ENCODE results near the gene DNAJB5. TPM values are rescaled to one million over a fixed set of nuclear protein-coding genes. Genes with fewer than 3 reads are reported as not detected.
A peak's percentile ranks its signal among the peaks of the same experiment; 100 is the strongest.

Gene DNAJB5
- total RNA-seq, 2 experiments from 2014 or later: 3.2 to 4.1 TPM

DNA sequence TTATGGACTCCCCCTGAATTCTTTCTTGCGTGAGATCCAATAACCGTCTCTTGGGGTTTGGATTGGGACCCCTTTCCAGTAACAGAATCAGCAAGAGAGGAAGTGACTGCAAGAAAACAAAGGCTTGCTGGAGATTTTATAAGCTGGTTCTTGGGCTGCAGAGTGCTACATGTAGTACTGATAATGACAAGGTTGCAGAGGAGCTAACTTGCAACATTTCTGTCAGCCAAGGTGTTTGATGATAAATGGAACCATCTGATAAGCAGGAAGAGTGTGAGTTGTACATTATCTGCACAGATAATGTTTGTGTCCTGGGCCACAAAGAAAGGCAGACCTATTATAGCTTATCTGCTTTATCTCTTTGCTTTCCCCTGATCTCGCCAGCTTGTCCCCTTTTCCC, 37.1 kb downstream of the DNAJB5 start:
- DNase-seq: no peak
- ChIA-PET POLR2A (no interaction called here), CTCF (interaction anchor here (0.7 to 1.9 kb wide), 4 partner anchors 9 to 127 kb away, joined by 3 to 5 read pairs (median 4); partner anchors contain the start of gene DNAJB5)
- Mint-ChIP-seq H3K4me3 (no peak overlapping the region), H3K9me3 (no peaks in the 10 kb centered on the region), H3K36me3 (ENCODE audit: low read depth) (peaks cover 4% of the 10 kb centered on the region), H3K27ac (no peak overlapping the region), H3K27me3 (no peaks in the 10 kb centered on the region), H3K4me1 (peaks cover 22% of the 10 kb centered on the region)

DNA sequence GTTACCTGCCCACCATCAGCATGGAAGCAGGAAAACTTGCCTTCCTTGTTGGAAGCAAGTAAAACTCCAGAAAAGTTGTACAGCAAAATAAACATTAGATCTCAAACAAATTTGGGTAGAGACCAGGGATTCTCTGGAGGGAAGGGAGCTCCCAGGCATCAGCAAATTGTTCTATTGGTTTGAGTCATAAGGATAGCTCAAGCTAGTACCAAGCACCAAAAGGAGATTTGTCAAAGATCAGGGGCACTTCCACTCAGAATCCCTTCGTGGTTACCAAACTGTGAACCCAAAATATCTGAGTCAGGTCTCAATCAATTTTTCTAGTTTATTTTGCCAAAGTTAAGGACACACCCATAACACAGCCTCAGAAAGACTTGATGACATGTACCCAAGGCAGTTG, 37.8 kb downstream of the DNAJB5 start:
- Mint-ChIP-seq H3K9me3 (no peaks in the 10 kb centered on the region), H3K4me1 (peaks cover 22% of the 10 kb centered on the region), H3K27ac (no peak overlapping the region), H3K27me3 (no peaks in the 10 kb centered on the region), H3K4me3 (no peak overlapping the region), H3K36me3 (ENCODE audit: low read depth) (peaks cover 4% of the 10 kb centered on the region)
- ChIA-PET POLR2A (interaction anchor here (1.3 kb wide), 1 partner anchor 53 kb away, joined by 4 read pairs; the partner anchor contains the start of gene FANCG), CTCF (interaction anchor here (0.7 to 1.9 kb wide), 5 partner anchors 8 to 128 kb away, joined by 3 to 5 read pairs (median 3); partner anchors contain the start of genes DNAJB5 and PIGO)
- DNase-seq: no peak

DNA sequence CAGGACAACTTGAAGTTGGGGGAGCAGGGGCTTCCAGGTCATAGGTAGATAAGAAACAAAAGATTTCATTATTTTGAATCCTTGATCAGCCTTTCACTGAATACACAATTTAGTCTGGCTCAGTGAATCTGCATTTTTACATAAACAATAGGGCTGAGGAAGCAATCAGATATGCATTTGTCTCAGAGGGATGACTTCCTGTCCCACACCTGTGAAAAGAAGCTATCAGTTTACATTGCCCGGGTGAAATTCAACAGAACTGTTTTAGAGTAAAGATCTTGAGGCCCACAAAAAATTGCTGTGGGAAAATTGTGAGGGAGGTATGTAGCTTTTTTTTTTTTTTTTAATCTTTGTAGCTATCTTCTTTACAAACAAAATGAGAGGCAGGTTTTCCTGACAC, 38.3 kb downstream of the DNAJB5 start:
- no peaks in the 10 kb centered on the region for H3K27me3 Mint-ChIP-seq
- POLR2A ChIA-PET: interaction anchor here (0.8 to 1.3 kb wide), 4 partner anchors 13 to 67 kb away, joined by 3 to 4 read pairs (median 3); partner anchors contain the start of gene FANCG
- peaks cover 20% of the 10 kb centered on the region for H3K4me1 Mint-ChIP-seq

DNA sequence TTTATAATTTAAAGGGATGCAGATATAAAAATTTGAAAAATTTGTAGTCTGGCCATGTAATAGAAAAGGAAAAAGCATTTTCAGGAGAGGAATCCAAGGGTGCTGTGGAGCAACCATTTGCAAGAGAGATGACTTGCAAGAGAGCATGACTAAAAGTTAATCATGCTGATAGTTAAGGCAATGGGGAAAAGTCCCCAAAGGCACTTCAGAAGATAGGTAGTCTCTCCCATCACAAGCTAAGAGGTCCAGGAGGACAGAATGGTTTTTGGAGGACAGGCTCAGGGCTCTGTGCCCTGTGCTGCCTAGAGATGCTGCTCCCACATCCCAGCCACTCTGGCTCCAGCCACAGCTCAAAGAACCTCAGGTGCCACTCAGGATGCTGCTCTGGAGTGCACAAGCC, 38.8 kb downstream of the DNAJB5 start:
- H3K27ac Mint-ChIP-seq: no peak overlapping the region
- no peaks in the 10 kb centered on the region for H3K9me3 Mint-ChIP-seq
- POLR2A ChIA-PET: interaction anchor here (0.8 to 1.3 kb wide), 4 partner anchors 13 to 67 kb away, joined by 3 to 4 read pairs (median 3); partner anchors contain the start of gene FANCG
- no peak overlapping the region for H3K4me3 Mint-ChIP-seq
- CTCF ChIA-PET: interaction anchor here (1.2 to 2.1 kb wide), 5 partner anchors 16 to 129 kb away, joined by 3 to 6 read pairs (median 5); partner anchors contain the start of genes DNAJB5 and PIGO
- peaks cover 19% of the 10 kb centered on the region for H3K4me1 Mint-ChIP-seq
- peaks cover 4% of the 10 kb centered on the region for H3K36me3 Mint-ChIP-seq (ENCODE audit: low read depth)
- no peak for DNase-seq
- H3K27me3 Mint-ChIP-seq: no peaks in the 10 kb centered on the region

More for the DNA sequence above, 38.3 kb downstream of the DNAJB5 start:
- no peak overlapping the region for H3K4me3 Mint-ChIP-seq
- H3K36me3 Mint-ChIP-seq (ENCODE audit: low read depth): peaks cover 4% of the 10 kb centered on the region
- no peak for DNase-seq
- no peaks in the 10 kb centered on the region for H3K9me3 Mint-ChIP-seq
- H3K27ac Mint-ChIP-seq: no peak overlapping the region
- CTCF ChIA-PET: interaction anchor here (1.2 to 1.9 kb wide), 4 partner anchors 17 to 128 kb away, joined by 3 to 5 read pairs (median 4); partner anchors contain the start of genes DNAJB5 and PIGO

DNA sequence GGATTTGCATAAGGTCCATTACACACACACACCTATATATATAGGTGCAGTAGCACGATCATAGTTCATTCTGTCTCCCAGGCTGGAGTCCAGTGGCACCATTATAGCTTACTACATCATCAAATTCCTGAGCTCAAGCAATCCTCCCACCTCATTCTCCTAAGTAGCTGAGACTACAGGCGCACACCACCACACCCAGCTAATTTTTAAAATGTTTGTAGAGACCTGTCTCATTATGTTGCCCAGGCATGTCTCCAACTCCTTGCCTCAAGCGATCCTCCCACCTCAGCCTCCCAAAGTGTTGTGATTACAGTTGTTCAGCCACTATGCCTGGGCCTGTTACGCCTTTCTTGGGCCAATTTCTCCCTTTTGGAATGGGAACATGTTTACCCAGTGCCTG, 39.7 kb downstream of the DNAJB5 start:
- ChIA-PET POLR2A (interaction anchor here (1.3 kb wide), 1 partner anchor 66 kb away, joined by 3 read pairs; no protein-coding TSS in a partner anchor), CTCF (interaction anchor here (2.1 kb wide), 1 partner anchor 22 kb away, joined by 6 read pairs; no protein-coding TSS in a partner anchor)
- H3K27me3 Mint-ChIP-seq: no peaks in the 10 kb centered on the region
- no peaks in the 10 kb centered on the region for H3K36me3 Mint-ChIP-seq (ENCODE audit: low read depth)
- no peak overlapping the region for H3K27ac Mint-ChIP-seq
- H3K9me3 Mint-ChIP-seq: no peaks in the 10 kb centered on the region
- H3K4me1 Mint-ChIP-seq: peaks cover 13% of the 10 kb centered on the region
- H3K4me3 Mint-ChIP-seq: no peak overlapping the region
- DNase-seq: no peak

DNA sequence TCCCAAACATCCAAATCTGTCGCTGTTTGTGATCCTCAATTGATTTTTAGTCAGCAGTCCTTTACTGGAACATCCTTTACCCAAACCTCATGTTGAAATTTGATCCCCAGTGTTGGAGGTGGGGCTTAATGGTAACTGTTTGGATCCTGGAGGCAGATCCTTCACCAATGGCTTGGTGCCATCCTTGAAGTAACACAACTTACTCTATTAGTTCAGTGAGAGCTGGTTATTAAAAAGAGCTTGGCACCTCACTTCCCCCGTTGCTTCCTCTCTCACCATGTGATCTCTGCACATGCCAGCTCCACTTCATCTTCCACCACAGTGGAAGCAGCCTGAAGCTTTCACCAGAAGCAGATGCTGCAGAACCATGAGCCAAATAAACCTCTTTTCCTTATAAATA, 40.3 kb downstream of the DNAJB5 start:
- H3K27ac Mint-ChIP-seq: no peak overlapping the region
- CTCF ChIA-PET: interaction anchor here (2.1 kb wide), 1 partner anchor 21 kb away, joined by 6 read pairs; no protein-coding TSS in a partner anchor
- no peaks in the 10 kb centered on the region for H3K36me3 Mint-ChIP-seq (ENCODE audit: low read depth)
- no peaks in the 10 kb centered on the region for H3K9me3 Mint-ChIP-seq
- no peak overlapping the region for H3K4me3 Mint-ChIP-seq
- peaks cover 13% of the 10 kb centered on the region for H3K4me1 Mint-ChIP-seq
- POLR2A ChIA-PET: no interaction called here
- H3K27me3 Mint-ChIP-seq: no peaks in the 10 kb centered on the region
- DNase-seq: no peak

DNA sequence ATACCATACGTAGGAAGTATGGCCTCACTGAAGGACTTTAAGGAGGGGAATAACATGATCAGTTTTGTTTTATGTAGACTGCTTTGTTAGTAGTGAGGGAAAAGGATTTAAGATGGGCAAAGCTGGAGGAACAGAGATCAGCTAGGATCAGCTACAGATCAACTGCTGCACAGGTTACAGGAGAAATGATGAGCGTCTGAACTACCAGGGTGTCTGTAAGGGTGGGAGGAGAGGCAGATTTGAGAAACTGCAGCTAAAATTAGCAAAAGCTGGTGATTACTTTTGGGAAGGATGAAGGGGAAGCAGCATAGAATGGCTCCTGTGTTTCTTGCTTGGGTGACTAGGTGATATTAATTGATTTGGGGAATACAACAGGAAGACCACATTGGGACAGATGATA, 43.6 kb downstream of the DNAJB5 start:
- Mint-ChIP-seq H3K9me3 (no peaks in the 10 kb centered on the region), H3K27ac (no peak overlapping the region), H3K36me3 (ENCODE audit: low read depth) (peaks cover 3% of the 10 kb centered on the region), H3K4me3 (no peak overlapping the region), H3K27me3 (no peaks in the 10 kb centered on the region), H3K4me1 (peaks cover 13% of the 10 kb centered on the region)
- ChIA-PET POLR2A (no interaction called here), CTCF (interaction anchor here (1.4 kb wide), 1 partner anchor 133 kb away, joined by 4 read pairs; no protein-coding TSS in a partner anchor)
- no peak for DNase-seq

DNA sequence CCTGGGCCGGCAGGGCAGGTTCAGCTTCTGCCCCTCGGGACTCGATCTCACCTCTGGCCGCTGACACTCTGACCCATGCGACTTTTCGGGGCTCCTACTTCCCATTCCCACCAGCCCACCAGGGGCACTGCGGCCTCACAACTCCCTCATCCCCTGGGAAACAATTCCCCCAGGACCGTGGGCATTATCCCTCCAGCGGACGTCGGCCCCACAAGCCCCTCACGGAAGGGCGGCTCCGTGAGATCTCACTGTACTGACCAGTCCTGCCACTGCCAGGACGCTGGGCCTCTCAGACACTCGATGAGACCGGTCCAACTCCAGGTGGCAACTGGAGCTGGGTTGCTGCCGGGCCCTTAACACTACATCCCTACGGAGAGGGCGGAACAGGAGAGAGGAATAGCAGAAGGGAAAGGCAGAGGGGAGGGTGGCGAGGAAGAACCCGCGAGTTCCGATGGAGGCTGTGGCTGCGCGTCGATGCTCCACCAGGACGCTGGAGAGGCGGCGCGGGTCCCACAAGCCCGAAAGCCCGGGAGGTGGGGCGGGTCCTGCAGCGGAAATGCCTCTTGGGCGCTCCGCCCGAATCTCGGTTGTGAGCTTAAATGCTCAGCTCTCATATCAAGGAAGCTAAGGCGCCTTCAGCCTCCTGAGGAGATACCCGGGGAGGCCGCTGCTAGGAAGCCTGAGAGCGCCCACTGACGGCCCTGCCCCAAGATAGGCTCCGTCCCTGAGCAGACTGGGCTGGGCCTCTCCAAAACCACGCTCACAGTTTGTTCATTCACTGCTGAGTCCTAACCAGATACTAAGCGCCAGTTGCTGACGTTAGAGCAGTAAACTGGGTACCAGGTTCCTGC, 46.5 kb downstream of the DNAJB5 start:
- Mint-ChIP-seq H3K4me3 (peak overlapping the region; percentile 36), H3K9me3 (no peaks in the 10 kb centered on the region), H3K36me3 (ENCODE audit: low read depth) (peaks cover 3% of the 10 kb centered on the region), H3K27me3 (no peaks in the 10 kb centered on the region), H3K4me1 (peaks cover 11% of the 10 kb centered on the region), H3K27ac (peak overlapping the region; percentile 30)
- peak; percentile 67 for DNase-seq
- POLR2A ChIA-PET: interaction anchor here (0.7 to 1.8 kb wide), 4 partner anchors 15 to 44 kb away, joined by 3 to 11 read pairs (median 4); partner anchors contain the start of gene VCP
- CTCF ChIA-PET: interaction anchor here (0.5 to 1.3 kb wide), 7 partner anchors 9 to 136 kb away, joined by 3 to 5 read pairs (median 3); partner anchors contain the start of gene PIGO

DNA sequence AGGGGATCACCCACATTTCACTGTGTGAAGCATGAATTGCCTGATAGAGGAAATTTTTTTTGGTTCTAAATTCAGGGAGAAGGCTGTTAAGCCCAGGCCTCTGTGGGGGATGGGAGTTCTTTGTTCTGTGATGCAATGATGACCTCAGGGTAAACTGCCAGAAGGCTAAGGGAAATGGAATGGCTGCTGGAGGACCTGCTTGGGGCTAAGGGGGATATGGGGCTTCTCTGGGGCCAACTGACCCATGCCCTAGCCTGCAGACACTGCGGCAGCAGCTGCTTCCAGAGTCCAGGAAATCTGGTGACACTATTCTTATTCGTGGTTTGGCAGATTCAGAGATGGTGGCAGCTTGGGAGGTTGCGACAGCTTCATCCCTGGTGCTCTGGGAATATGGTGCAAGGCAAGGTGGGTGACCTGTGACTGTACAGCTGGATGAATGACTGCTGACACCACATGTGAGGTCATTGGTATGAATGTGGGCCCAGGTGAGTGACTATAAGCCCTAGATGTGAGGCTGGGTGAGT, 52.6 kb downstream of the DNAJB5 start:
- DNase-seq: no peak
- no peaks in the 10 kb centered on the region for H3K9me3 Mint-ChIP-seq
- H3K36me3 Mint-ChIP-seq (ENCODE audit: low read depth): peaks cover 10% of the 10 kb centered on the region
- no peak overlapping the region for H3K4me3 Mint-ChIP-seq
- H3K27me3 Mint-ChIP-seq: no peaks in the 10 kb centered on the region
- CTCF ChIA-PET: interaction anchor here (3.4 kb wide), 1 partner anchor 10 kb away, joined by 17 read pairs; no protein-coding TSS in a partner anchor
- POLR2A ChIA-PET: interaction anchor here (0.6 to 1.2 kb wide), 2 partner anchors 9 to 22 kb away, joined by 5 read pairs; no protein-coding TSS in a partner anchor
- no peak overlapping the region for H3K27ac Mint-ChIP-seq
- no peaks in the 10 kb centered on the region for H3K4me1 Mint-ChIP-seq

DNA sequence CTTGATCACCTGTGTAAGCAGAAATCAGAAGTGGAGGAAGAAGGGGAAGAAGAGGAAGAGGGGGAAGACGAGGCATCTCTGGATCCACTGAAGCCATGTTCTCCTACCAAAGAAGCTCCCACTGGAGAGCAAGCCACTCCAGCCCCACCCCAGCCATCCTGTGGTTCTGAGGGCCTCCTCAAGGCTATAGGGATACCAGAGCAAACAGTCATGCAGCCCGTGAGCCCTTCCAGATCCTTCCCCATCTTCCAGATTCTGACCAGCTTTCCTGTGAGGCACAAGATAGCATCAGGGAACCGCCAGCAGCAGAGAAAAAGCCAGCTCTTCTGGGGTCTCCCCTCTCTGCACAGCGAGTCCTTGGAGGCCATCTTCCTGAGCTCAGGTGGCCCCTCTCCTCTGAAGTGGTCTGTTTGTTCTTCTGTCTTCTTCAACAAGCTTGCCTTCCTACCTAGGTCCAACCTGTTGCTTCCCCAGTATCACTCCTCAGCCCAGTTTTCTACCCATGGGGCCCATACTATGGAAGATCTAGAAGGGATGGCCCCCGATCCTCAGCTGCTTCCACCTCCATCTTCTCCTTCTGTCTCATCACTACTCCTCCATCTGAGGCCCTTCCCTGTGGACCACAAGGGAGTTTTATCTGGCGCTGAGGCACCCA, 53.5 kb downstream of the DNAJB5 start:
- peaks cover 10% of the 10 kb centered on the region for H3K36me3 Mint-ChIP-seq (ENCODE audit: low read depth)
- H3K27ac Mint-ChIP-seq: no peak overlapping the region
- ChIA-PET CTCF (interaction anchor here (3.4 kb wide), 1 partner anchor 9 kb away, joined by 17 read pairs; no protein-coding TSS in a partner anchor), POLR2A (interaction anchor here (1.2 kb wide), 1 partner anchor 8 kb away, joined by 5 read pairs; no protein-coding TSS in a partner anchor)
- H3K4me1 Mint-ChIP-seq: no peaks in the 10 kb centered on the region
- no peak overlapping the region for H3K4me3 Mint-ChIP-seq
- H3K27me3 Mint-ChIP-seq: no peaks in the 10 kb centered on the region
- H3K9me3 Mint-ChIP-seq: no peaks in the 10 kb centered on the region
- DNase-seq: no peak

DNA sequence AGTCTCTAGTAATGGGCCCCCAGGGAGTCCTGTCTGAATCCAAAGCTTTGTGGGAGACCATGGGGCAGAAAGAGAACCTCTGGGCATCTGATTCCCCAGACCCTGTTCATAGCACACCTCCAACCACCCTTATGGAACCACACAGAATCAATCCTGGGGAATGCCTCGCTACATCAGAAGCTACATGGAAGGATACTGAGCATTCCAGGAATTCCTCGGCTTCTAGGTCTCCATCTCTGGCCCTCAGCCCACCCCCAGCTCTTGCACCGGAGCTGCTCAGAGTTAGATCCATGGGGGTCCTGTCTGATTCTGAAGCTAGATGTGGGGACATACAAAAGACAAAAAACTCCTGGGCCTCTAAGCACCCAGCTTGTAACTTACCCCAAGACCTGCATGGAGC, 54.5 kb downstream of the DNAJB5 start:
- no peak for DNase-seq
- Mint-ChIP-seq H3K36me3 (ENCODE audit: low read depth) (peaks cover 17% of the 10 kb centered on the region), H3K27ac (no peak overlapping the region), H3K4me3 (no peak overlapping the region), H3K9me3 (no peaks in the 10 kb centered on the region), H3K27me3 (no peaks in the 10 kb centered on the region), H3K4me1 (no peaks in the 10 kb centered on the region)
- CTCF ChIA-PET: interaction anchor here (1.0 to 3.4 kb wide), 2 partner anchors 8 to 17 kb away, joined by 5 to 17 read pairs; no protein-coding TSS in a partner anchor
- POLR2A ChIA-PET: interaction anchor here (1.4 to 1.9 kb wide), 2 partner anchors 15 to 27 kb away, joined by 3 to 8 read pairs; no protein-coding TSS in a partner anchor

All from activated CD4-positive, alpha-beta memory T cell treated with anti-CD3 and anti-CD28 coated beads, Interleukin-2, amount 10 ng/mL, durations not matched to agents 7 days and 5 days (primary cell).